Stimulated activated CD4-positive, alpha-beta T cell treated with anti-CD3 and anti-CD28 coated beads, Interleukin-4, amount 100 ng/mL, for 48 hours (primary cell): Measurements from ENCODE around the gene RAD51B.

ENCODE experiments used
- DNase-seq, 2 donors: peaks; one replicate each; pipeline ENCODE4 v3.0.0-alpha.2; 2020; ENCODE audit warnings: low read depth in 2 of 2

The RAD51B gene

GRCh38 chr14:68143341-68143841 lies 323.8 kb downstream of the RAD51B start:
- no peak for DNase-seq

GRCh38 chr14:68144051-68144681 lies 324.6 kb downstream of the RAD51B start:
- no peak for DNase-seq

GRCh38 chr14:68145036-68145435 lies 325.5 kb downstream of the RAD51B start:
- DNase-seq: no peak

- no peak for DNase-seq
Measured at GRCh38 chr14:68145539-68145938, 326.0 kb downstream of the RAD51B start.

- no peak for DNase-seq
Measured at GRCh38 chr14:68146818-68147217, 327.2 kb downstream of the RAD51B start.

- no peak for DNase-seq
Measured at GRCh38 chr14:68147303-68147702, 327.7 kb downstream of the RAD51B start.

- no peak for DNase-seq
Measured at GRCh38 chr14:68148276-68148675, 328.7 kb downstream of the RAD51B start.

GRCh38 chr14:68148763-68149162 lies 329.2 kb downstream of the RAD51B start:
- DNase-seq: no peak

- DNase-seq: no peak
Measured at GRCh38 chr14:68153275-68153674, 333.7 kb downstream of the RAD51B start.

GRCh38 chr14:68154275-68154674 lies 334.7 kb downstream of the RAD51B start:
- DNase-seq: no peak

- no peak for DNase-seq
Measured at GRCh38 chr14:68157971-68158371, 338.4 kb downstream of the RAD51B start.

- DNase-seq: no peak
Measured at GRCh38 chr14:68158640-68159039, 339.1 kb downstream of the RAD51B start.

GRCh38 chr14:68159701-68160633 lies 340.4 kb downstream of the RAD51B start:
- no peak for DNase-seq

- DNase-seq: no peak
Measured at GRCh38 chr14:68160779-68161546, 341.4 kb downstream of the RAD51B start.

- no peak for DNase-seq
Measured at GRCh38 chr14:68162887-68163286, 343.3 kb downstream of the RAD51B start.

GRCh38 chr14:68164711-68165113 lies 345.1 kb downstream of the RAD51B start:
- DNase-seq: no peak

GRCh38 chr14:68165274-68165843 lies 345.8 kb downstream of the RAD51B start:
- no peak for DNase-seq

GRCh38 chr14:68166731-68167382 lies 347.3 kb downstream of the RAD51B start:
- no peak for DNase-seq

GRCh38 chr14:68167383-68168087 lies 348.0 kb downstream of the RAD51B start:
- DNase-seq: no peak

- DNase-seq: no peak
Measured at GRCh38 chr14:68168460-68169109, 349.0 kb downstream of the RAD51B start.
